Measurements from ENCODE around the gene LILRB3.
A peak's percentile ranks its signal among the peaks of the same experiment; 100 is the strongest.

Gene LILRB3

DNA sequence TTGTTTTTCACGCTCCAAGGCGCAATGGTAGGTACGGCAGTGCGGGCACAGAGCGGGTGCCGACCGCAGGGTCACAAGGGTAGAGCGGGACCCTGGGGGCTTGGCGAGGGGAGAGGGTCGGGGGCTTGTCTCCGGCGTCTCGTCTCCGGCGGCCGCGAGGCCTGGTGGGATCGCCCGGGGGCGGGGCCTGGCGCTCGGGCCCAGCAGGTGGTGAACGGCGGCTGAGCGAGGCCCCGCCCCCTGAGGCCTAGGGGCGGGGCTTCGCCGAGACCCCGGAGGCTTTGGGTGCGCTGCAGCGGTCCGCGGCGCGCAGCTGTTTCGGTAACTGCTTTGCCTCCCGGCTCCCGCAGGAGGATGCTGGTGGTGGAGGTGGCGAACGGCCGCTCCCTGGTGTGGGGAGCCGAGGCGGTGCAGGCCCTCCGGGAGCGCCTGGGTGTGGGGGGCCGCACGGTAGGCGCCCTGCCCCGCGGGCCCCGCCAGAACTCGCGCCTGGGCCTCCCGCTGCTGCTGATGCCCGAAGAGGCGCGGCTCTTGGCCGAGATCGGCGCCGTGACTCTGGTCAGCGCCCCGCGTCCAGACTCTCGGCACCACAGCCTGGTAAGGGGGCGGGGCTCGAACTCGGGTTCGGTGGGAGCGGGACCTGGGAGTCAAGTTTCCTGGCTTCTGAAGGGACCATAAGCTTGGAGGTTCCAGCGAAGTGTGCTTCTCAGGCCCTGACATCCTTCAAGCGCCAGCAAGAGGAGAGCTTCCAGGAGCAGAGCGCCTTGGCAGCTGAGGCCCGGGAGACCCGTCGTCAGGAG, 31.6 kb downstream of the LILRB3 start, which contains the start of gene TSEN34:
Gene TSEN34 (plus strand): TSS at position 298 of the 800 bp plus-strand sequence. CDS start 57 bp downstream, at position 355.
- H2BK5ac ChIP-seq (ENCODE audit: low read length), result peak within 1 kb of the TSS; percentile 97
- no peak within 1 kb of the TSS for H4K5ac ChIP-seq (ENCODE audit: low read length)
- peak within 1 kb of the TSS; percentile 97 for H3K9ac ChIP-seq (ENCODE audit: low read length)
- H3K27ac ChIP-seq (ENCODE audit: low read depth, low read length), result peak within 1 kb of the TSS; percentile 100
- peaks cover 11% of the 10 kb centered on the region for H3K36me3 ChIP-seq (ENCODE audit: control insufficient read depth, insufficient read depth, low read length)
- H4K8ac ChIP-seq (ENCODE audit: low read depth, low read length), result peak within 1 kb of the TSS; percentile 42
- peak within 1 kb of the TSS; percentile 80 for H3K23ac ChIP-seq (ENCODE audit: low read length)
- no peak within 1 kb of the TSS for H2BK15ac ChIP-seq (replicated peaks; ENCODE audit: low read depth)
- H3K79me1 ChIP-seq (ENCODE audit: low read length), result peaks cover 30% of the 10 kb centered on the region
- peak within 1 kb of the TSS; percentile 74 for H3K4ac ChIP-seq (ENCODE audit: low read depth, low read length)
- peak within 1 kb of the TSS; percentile 89 for H3K4me3 ChIP-seq (ENCODE audit: low read length)
- no peak within 1 kb of the TSS for H2BK120ac ChIP-seq (ENCODE audit: low read depth, low read length)
- peaks cover 3% of the 10 kb centered on the region for H3K4me1 ChIP-seq (ENCODE audit: control insufficient read depth, low read depth, low read length)
- peak within 1 kb of the TSS; percentile 90 for H3K4me2 ChIP-seq (ENCODE audit: low read length)
- peak within 1 kb of the TSS; percentile 98 for H3K56ac ChIP-seq (ENCODE audit: low read length)
- H2AK5ac ChIP-seq (ENCODE audit: low read length), result no peak within 1 kb of the TSS
- DNase-seq, result peak; percentile 64
- peaks cover 25% of the 10 kb centered on the region for H3K79me2 ChIP-seq (ENCODE audit: control insufficient read depth, insufficient read depth, low read length)
- peak within 1 kb of the TSS; percentile 71 for H3K18ac ChIP-seq (ENCODE audit: low read length)
- H3K27me3 ChIP-seq (ENCODE audit: insufficient read depth, low read length, poor library complexity), result no peaks in the 10 kb centered on the region
- no CpG with 5 or more reads among the region's 77 CpGs for WGBS (ENCODE audit: extremely low coverage, insufficient coverage, low lambda C conversion rate)

DNA sequence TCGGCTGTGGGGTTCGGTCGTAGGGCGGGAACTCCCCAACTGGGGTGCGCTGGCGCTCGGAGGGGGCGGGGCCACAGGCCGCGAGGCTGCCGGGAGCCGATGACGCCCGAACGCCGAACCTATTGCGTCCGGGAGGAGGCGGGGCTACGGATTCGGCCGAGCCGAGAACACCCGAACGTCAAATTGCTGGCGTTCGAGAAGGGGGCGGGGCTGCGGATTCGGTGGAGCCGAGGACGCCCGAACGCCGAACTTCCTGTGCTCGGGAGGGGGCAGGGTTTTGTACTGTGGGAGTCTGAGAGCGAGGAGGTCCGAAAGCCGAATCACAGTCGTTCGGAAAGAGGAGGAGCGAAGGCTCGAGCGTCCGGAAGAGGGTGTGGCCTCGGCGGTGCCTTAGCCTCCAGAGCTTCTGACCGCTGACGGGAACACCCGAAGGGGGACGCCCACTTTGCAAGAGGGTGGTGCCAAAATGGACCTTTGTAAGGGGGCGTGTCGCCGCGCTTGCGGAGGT, 32.2 kb downstream of the LILRB3 start:
- no peak overlapping the region for H3K23ac ChIP-seq (ENCODE audit: low read length)
- peaks cover 30% of the 10 kb centered on the region for H3K79me1 ChIP-seq (ENCODE audit: low read length)
- no peak overlapping the region for H2AK5ac ChIP-seq (ENCODE audit: low read length)
- peak overlapping the region; percentile 97 for H3K9ac ChIP-seq (ENCODE audit: low read length)
- H3K79me2 ChIP-seq (ENCODE audit: control insufficient read depth, insufficient read depth, low read length), result peaks cover 25% of the 10 kb centered on the region
- peak overlapping the region; percentile 71 for H3K18ac ChIP-seq (ENCODE audit: low read length)
- H4K8ac ChIP-seq (ENCODE audit: low read depth, low read length), result peak overlapping the region; percentile 42
- H3K4ac ChIP-seq (ENCODE audit: low read depth, low read length), result peak overlapping the region; percentile 74
- no CpG with 5 or more reads among the region's 56 CpGs for WGBS (ENCODE audit: extremely low coverage, insufficient coverage, low lambda C conversion rate)
- H2BK120ac ChIP-seq (ENCODE audit: low read depth, low read length), result no peak overlapping the region
- H3K4me3 ChIP-seq (ENCODE audit: low read length), result peak overlapping the region; percentile 86
- peak overlapping the region; percentile 100 for H3K27ac ChIP-seq (ENCODE audit: low read depth, low read length)
- peak overlapping the region; percentile 98 for H3K56ac ChIP-seq (ENCODE audit: low read length)
- H3K36me3 ChIP-seq (ENCODE audit: control insufficient read depth, insufficient read depth, low read length), result peaks cover 11% of the 10 kb centered on the region
- H2BK15ac ChIP-seq (replicated peaks; ENCODE audit: low read depth), result no peak overlapping the region
- peak overlapping the region; percentile 87 for H3K4me2 ChIP-seq (ENCODE audit: low read length)
- H3K27me3 ChIP-seq (ENCODE audit: insufficient read depth, low read length, poor library complexity), result no peaks in the 10 kb centered on the region
- H4K5ac ChIP-seq (ENCODE audit: low read length), result no peak overlapping the region
- H3K4me1 ChIP-seq (ENCODE audit: control insufficient read depth, low read depth, low read length), result peaks cover 3% of the 10 kb centered on the region
- H2BK5ac ChIP-seq (ENCODE audit: low read length), result peak overlapping the region; percentile 97
- DNase-seq, result peak; percentile 100

- DNase-seq, result peak; percentile 100
- H3K4me1 ChIP-seq (ENCODE audit: control insufficient read depth, low read depth, low read length), result peaks cover 3% of the 10 kb centered on the region
- H3K79me2 ChIP-seq (ENCODE audit: control insufficient read depth, insufficient read depth, low read length), result peaks cover 25% of the 10 kb centered on the region
- H3K9ac ChIP-seq (ENCODE audit: low read length), result peak overlapping the region; percentile 92
- peak overlapping the region; percentile 65 for H3K4me2 ChIP-seq (ENCODE audit: low read length)
- H3K23ac ChIP-seq (ENCODE audit: low read length), result no peak overlapping the region
- no peak overlapping the region for H2BK120ac ChIP-seq (ENCODE audit: low read depth, low read length)
- peak overlapping the region; percentile 74 for H3K4ac ChIP-seq (ENCODE audit: low read depth, low read length)
- H3K27me3 ChIP-seq (ENCODE audit: insufficient read depth, low read length, poor library complexity), result no peaks in the 10 kb centered on the region
- H2AK5ac ChIP-seq (ENCODE audit: low read length), result no peak overlapping the region
- H3K56ac ChIP-seq (ENCODE audit: low read length), result peak overlapping the region; percentile 98
- peaks cover 30% of the 10 kb centered on the region for H3K79me1 ChIP-seq (ENCODE audit: low read length)
- H4K5ac ChIP-seq (ENCODE audit: low read length), result no peak overlapping the region
- peak overlapping the region; percentile 61 for H3K4me3 ChIP-seq (ENCODE audit: low read length)
- H2BK15ac ChIP-seq (replicated peaks; ENCODE audit: low read depth), result no peak overlapping the region
- no CpG with 5 or more reads among the region's 65 CpGs for WGBS (ENCODE audit: extremely low coverage, insufficient coverage, low lambda C conversion rate)
- H3K27ac ChIP-seq (ENCODE audit: low read depth, low read length), result peak overlapping the region; percentile 93
- peak overlapping the region; percentile 42 for H4K8ac ChIP-seq (ENCODE audit: low read depth, low read length)
- H3K36me3 ChIP-seq (ENCODE audit: control insufficient read depth, insufficient read depth, low read length), result peaks cover 8% of the 10 kb centered on the region
- H2BK5ac ChIP-seq (ENCODE audit: low read length), result peak overlapping the region; percentile 92
- H3K18ac ChIP-seq (ENCODE audit: low read length), result peak overlapping the region; percentile 71
Observed at GRCh38 chr19:54189735-54190502, 32.9 kb downstream of the LILRB3 start.

GRCh38 chr19:54189145-54189734, 33.6 kb downstream of the LILRB3 start, which contains the start of gene MBOAT7:
MBOAT7 (minus strand) TSS chr19:54189580; CDS start chr19:54188508, 1,072 bp downstream.
- Histone ChIP-seq H4K5ac (ENCODE audit: low read length) (no peak within 1 kb of the TSS), H3K36me3 (ENCODE audit: control insufficient read depth, insufficient read depth, low read length) (peaks cover 8% of the 10 kb centered on the region), H4K8ac (ENCODE audit: low read depth, low read length) (peak within 1 kb of the TSS; percentile 42), H3K56ac (ENCODE audit: low read length) (peak within 1 kb of the TSS; percentile 98), H3K9ac (ENCODE audit: low read length) (peak within 1 kb of the TSS; percentile 92), H2AK5ac (ENCODE audit: low read length) (no peak within 1 kb of the TSS), H3K27me3 (ENCODE audit: insufficient read depth, low read length, poor library complexity) (no peaks in the 10 kb centered on the region), H3K79me2 (ENCODE audit: control insufficient read depth, insufficient read depth, low read length) (peaks cover 25% of the 10 kb centered on the region), H3K4me3 (ENCODE audit: low read length) (peak within 1 kb of the TSS; percentile 61), H3K4me1 (ENCODE audit: control insufficient read depth, low read depth, low read length) (peaks cover 3% of the 10 kb centered on the region), H3K27ac (ENCODE audit: low read depth, low read length) (peak within 1 kb of the TSS; percentile 96), H3K23ac (ENCODE audit: low read length) (peak within 1 kb of the TSS; percentile 24), H2BK15ac (replicated peaks; ENCODE audit: low read depth) (no peak within 1 kb of the TSS), H3K18ac (ENCODE audit: low read length) (peak within 1 kb of the TSS; percentile 85), H2BK120ac (ENCODE audit: low read depth, low read length) (no peak within 1 kb of the TSS), H3K4ac (ENCODE audit: low read depth, low read length) (peak within 1 kb of the TSS; percentile 86), H2BK5ac (ENCODE audit: low read length) (peak within 1 kb of the TSS; percentile 92), H3K79me1 (ENCODE audit: low read length) (peaks cover 30% of the 10 kb centered on the region), H3K4me2 (ENCODE audit: low read length) (peak within 1 kb of the TSS; percentile 90)
- no CpG with 5 or more reads among the region's 64 CpGs for WGBS (ENCODE audit: extremely low coverage, insufficient coverage, low lambda C conversion rate)
- no peak for DNase-seq

DNA sequence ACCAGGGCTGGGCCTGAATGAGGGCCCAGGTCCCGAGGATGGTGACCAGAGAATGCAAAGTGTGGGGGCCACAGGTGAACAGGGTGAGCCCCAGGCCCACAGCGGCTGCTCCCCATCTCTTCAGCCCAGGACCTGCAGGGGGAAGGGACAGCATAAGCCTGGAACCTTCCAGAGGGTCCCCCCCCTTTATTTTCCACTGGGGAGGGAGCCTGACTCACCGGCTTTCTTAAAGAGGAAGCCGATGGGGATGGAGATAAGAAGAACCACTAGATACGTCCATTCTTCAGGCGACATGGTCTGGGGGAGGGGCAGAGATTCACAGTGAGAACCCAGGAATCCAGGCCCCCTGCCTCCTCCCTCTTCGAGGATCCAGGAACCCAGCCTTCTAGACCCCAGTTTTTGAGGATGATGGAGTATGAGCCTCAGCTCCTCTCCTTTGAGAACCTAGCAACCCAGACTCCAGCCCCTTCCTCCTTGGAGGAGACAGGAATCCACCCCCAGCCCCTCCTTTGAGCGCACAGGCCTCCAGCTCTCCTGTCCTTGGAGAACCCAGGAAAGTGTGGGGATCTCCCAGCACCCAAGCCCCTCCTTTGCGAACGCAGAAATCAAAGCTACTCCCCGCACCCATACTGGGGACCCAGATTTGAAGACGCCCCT, 34.5 kb downstream of the LILRB3 start:
- H3K9ac ChIP-seq (ENCODE audit: low read length), result peak overlapping the region; percentile 80
- H4K8ac ChIP-seq (ENCODE audit: low read depth, low read length), result no peak overlapping the region
- peak overlapping the region; percentile 86 for H3K4ac ChIP-seq (ENCODE audit: low read depth, low read length)
- peak overlapping the region; percentile 52 for H3K4me3 ChIP-seq (ENCODE audit: low read length)
- H3K4me1 ChIP-seq (ENCODE audit: control insufficient read depth, low read depth, low read length), result peaks cover 3% of the 10 kb centered on the region
- H3K36me3 ChIP-seq (ENCODE audit: control insufficient read depth, insufficient read depth, low read length), result peaks cover 6% of the 10 kb centered on the region
- no peaks in the 10 kb centered on the region for H3K27me3 ChIP-seq (ENCODE audit: insufficient read depth, low read length, poor library complexity)
- H4K5ac ChIP-seq (ENCODE audit: low read length), result no peak overlapping the region
- no peak overlapping the region for H2BK120ac ChIP-seq (ENCODE audit: low read depth, low read length)
- H2BK15ac ChIP-seq (replicated peaks; ENCODE audit: low read depth), result no peak overlapping the region
- H3K23ac ChIP-seq (ENCODE audit: low read length), result no peak overlapping the region
- H3K79me2 ChIP-seq (ENCODE audit: control insufficient read depth, insufficient read depth, low read length), result peaks cover 25% of the 10 kb centered on the region
- H3K79me1 ChIP-seq (ENCODE audit: low read length), result peaks cover 27% of the 10 kb centered on the region
- peak; percentile 62 for DNase-seq
- H3K4me2 ChIP-seq (ENCODE audit: low read length), result peak overlapping the region; percentile 90
- no CpG with 5 or more reads among the region's 12 CpGs for WGBS (ENCODE audit: extremely low coverage, insufficient coverage, low lambda C conversion rate)
- H2BK5ac ChIP-seq (ENCODE audit: low read length), result no peak overlapping the region
- H2AK5ac ChIP-seq (ENCODE audit: low read length), result no peak overlapping the region
- H3K18ac ChIP-seq (ENCODE audit: low read length), result peak overlapping the region; percentile 85
- H3K56ac ChIP-seq (ENCODE audit: low read length), result peak overlapping the region; percentile 87
- H3K27ac ChIP-seq (ENCODE audit: low read depth, low read length), result peak overlapping the region; percentile 96

All from mesendoderm (in vitro differentiated cells).